Esophagus (tissue), 2 donors: ENCODE results near the gene ANGPTL2. TPM values are rescaled to one million over a fixed set of nuclear protein-coding genes. Genes with fewer than 3 reads are reported as not detected.

Experiments used
- H3K27ac ChIP-seq, 2 donors: one replicate each; pipeline ENCODE4 v1.5.1; 2013; ENCODE audit warnings: low read depth in 2 of 2, mild to moderate bottlenecking in 2 of 2, inconsistent platforms in 1 of 2, low read length in 1 of 2, moderate library complexity in 1 of 2
- H3K27me3 ChIP-seq, 2 donors: one replicate each; pipeline ENCODE4 v1.6.1; 2013; ENCODE audit warnings: low read length in 2 of 2, control low read depth in 1 of 2, mild to moderate bottlenecking in 1 of 2; ENCODE audit not compliant: insufficient read depth in 2 of 2, control insufficient read depth in 1 of 2
- H3K36me3 ChIP-seq, 2 donors: one replicate each; pipeline ENCODE4 v1.6.1; 2013; ENCODE audit warnings: low read length in 1 of 2; ENCODE audit not compliant: control insufficient read depth in 2 of 2, insufficient read depth in 2 of 2
- H3K4me1 ChIP-seq, 2 donors: one replicate each; pipeline ENCODE4 v1.6.1; 2013; ENCODE audit warnings: low read length in 1 of 2; ENCODE audit not compliant: control insufficient read depth in 2 of 2, insufficient read depth in 2 of 2
- H3K4me3 ChIP-seq, 2 donors: one replicate each; pipeline ENCODE4 v1.5.1; 2013; ENCODE audit warnings: low read length in 2 of 2, mild to moderate bottlenecking in 2 of 2, low read depth in 1 of 2, moderate library complexity in 1 of 2
- H3K9me3 ChIP-seq, 2 donors: one replicate each; pipeline ENCODE4 v1.6.1; 2013; ENCODE audit warnings: mild to moderate bottlenecking in 2 of 2, low read depth in 1 of 2, low read length in 1 of 2, moderate library complexity in 1 of 2; ENCODE audit not compliant: control insufficient read depth in 2 of 2, insufficient read depth in 1 of 2
- WGBS, 2 donors: extraction: QIAGEN DNeasy Blood & Tissue Kit; methylation state at CpG; one replicate each; pipeline ENCODE4 v1.1.7; 2013; 5-methylcytosine and 5-hydroxymethylcytosine counted together
- polyA plus RNA-seq, 2 donors: library from polyadenylated mRNA; stranded (reverse); fragments of 200-250 nt; gene quantifications; one replicate each; pipeline ENCODE4 v1.2.3, GENCODE V29; 2013
- donor health status: healthy with polysubstance abuse.
- donor health status: Bipolar disorder and iron deficiency.

Gene ANGPTL2
- polyA plus RNA-seq, 2 donors, result 1.9 to 5.8 TPM

DNA sequence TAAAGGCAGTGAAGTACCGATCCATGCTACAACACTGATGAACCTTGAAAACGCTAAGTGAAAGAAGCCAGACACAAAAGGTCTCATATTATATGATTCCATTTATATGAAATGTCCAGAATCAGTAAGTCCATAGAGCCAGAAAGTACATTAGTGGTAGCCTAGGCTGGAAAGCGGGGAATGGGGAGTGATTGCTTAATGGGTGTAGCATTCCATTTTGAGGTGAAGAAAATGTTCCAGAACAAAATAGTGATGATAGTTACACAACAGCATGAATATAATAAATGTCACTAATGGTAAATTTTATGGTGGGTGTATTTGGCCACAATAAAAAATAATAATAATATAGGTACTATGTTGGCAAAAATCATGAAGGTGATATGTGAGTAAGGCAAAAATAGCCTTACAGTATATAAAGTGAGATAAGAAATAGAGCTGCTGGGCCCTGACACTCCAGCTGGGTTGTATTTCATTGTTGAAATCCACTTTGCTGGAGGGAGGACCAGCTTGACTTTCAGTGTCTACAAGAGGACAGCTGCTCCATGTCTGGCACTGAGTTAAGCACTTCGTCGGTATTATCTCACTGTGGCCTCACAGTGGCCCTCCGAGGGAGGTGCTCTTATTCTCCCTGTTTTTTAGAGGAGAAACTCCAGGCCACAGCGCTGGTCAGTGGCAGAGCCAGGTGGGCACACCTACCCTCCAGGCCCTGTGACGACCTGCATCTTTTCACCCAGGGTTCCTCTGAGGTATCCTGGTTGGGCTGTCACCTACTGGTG is 22.4 kb upstream of the ANGPTL2 start:
- WGBS, 2 donors, result 86 to 87% methylated on average over 8 of the region's 8 CpGs
- Histone ChIP-seq H3K4me1 (peaks cover 3% of the 10 kb centered on the region in 2 donors), H3K36me3 (peaks cover 0 to 2% of the 10 kb centered on the region in 2 donors), H3K9me3 (no peaks in the 10 kb centered on the region), H3K4me3 (no peak overlapping the region), H3K27me3 (no peaks in the 10 kb centered on the region), H3K27ac (peak overlapping the region in 1 of 2 donors; percentile 14)

DNA sequence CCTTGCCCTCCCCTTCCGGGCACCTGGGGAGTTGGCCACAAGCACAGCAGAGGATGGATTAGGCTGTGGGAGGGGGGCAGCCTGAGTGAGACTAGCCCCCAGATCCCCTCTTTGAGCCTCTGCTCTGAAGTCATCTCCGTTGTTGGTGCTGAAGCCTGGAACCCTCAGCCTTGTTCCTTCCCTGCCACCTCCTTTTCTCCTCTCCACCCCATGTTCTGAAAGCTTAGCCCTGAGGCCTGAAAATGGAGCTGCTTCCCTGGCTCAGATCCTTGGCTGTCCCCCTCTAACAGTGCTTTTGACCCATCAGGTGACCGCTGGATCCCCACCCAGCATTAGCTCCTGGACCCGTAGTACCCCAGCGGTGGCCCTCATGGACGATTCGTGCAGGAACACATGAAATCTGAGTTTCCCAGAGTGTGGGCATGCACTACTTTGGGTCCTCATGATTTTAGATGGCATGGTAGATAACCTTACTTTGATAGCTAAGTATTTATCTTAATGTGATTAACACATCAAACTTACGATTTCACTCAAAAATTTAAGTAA is 21.6 kb upstream of the ANGPTL2 start:
- Histone ChIP-seq H3K27me3 (no peaks in the 10 kb centered on the region), H3K36me3 (peaks cover 0 to 2% of the 10 kb centered on the region in 2 donors), H3K9me3 (no peaks in the 10 kb centered on the region), H3K4me1 (peaks cover 3 to 8% of the 10 kb centered on the region in 2 donors), H3K4me3 (no peak overlapping the region), H3K27ac (no peak overlapping the region)
- 89 to 97% methylated on average over 8 of the region's 8 CpGs for WGBS, 2 donors

DNA sequence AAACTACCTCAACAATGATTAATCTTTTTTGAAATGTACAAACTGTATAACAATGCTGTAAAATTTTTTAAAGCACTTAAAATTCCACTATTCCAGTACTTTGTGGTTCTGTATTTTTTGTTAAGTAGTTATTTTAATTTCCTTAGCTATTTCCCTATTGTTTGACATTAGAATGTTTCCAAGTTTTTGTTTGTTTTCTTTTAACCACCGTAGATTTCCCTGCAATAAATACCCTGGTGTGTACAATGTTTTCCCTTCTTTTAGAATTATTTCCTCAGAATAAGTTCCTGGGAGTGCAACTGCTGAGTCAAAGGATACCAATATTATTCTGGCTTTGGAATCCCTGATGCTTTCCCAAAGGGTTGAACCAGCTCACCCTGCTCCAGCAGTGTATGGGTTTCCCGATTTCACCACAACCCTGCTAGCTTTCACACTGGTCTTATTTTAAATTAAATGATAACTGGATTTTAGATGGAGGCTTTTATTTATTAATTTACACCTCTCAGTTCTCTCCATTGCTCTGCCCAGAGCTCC is 20.6 kb upstream of the ANGPTL2 start:
- Histone ChIP-seq H3K27me3 (no peaks in the 10 kb centered on the region), H3K36me3 (peaks cover 0 to 2% of the 10 kb centered on the region in 2 donors), H3K27ac (no peak overlapping the region), H3K4me1 (peaks cover 3 to 9% of the 10 kb centered on the region in 2 donors), H3K4me3 (no peak overlapping the region), H3K9me3 (no peaks in the 10 kb centered on the region)
- 60 to 75% methylated on average over 2 of the region's 2 CpGs for WGBS, 2 donors

DNA sequence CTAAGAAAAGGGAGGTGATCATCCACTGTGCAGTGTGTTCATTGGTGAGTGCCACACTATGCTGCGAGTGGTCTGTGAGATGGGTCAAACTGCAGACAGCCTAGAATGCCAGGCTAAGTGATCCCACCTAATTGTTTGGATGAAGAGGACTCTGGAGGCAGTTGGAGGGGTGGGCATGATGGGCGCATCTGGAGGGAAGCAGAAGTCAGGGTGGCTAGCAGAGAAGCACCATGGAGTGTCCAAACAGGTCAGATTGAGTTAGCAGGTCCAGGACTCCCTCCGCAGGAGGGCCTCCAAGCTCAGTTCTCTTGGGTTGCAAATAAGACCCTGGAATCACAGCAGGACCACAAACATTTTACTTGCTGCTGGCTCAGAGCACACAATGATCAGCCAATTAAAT is 19.9 kb upstream of the ANGPTL2 start:
- Histone ChIP-seq H3K27me3 (no peaks in the 10 kb centered on the region), H3K27ac (no peak overlapping the region), H3K9me3 (no peaks in the 10 kb centered on the region), H3K36me3 (peaks cover 0 to 2% of the 10 kb centered on the region in 2 donors), H3K4me1 (peaks cover 3 to 9% of the 10 kb centered on the region in 2 donors), H3K4me3 (no peak overlapping the region)
- WGBS, 2 donors, result 95 to 96% methylated on average over 3 of the region's 3 CpGs

DNA sequence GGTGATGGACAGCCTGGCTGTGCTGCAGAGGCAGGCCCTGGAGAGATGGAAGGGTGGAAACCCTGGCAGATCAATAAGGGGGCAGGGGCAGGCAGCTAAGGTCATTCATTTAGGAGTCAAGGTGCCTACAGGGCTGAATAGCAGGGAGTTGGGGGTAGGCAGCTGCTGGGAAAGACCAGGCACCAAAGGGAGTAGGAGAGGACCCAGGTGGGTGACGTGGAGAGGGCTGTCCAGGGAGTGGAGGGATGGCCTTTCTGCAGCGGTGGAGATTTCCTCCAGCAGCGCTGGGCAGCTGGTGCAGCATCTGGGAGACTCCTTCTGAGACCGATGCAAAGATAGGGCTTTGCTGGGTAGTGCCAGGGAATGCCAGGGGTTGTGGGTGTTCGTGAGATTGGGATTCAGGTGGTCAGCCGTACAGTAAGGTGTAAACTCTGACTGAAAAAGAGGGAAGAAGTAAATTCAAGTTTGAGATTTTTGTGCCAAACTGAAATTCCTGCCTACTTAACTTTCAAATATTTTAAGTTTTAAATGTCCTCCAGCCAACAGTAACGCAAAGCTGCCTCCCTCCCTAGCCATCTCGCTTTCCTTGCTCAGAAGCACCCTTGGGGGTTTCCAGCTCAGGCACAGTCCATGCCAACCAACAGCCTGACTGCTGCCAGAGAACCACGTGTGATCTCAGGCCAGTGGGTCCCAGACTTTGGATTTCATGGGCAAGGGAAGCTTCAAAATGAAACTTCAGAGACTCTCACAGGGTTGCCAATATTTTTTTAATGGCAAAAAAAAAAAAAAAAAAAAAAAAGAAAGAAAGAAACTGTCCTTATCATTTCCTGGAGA is 18.6 kb upstream of the ANGPTL2 start:
- 59 to 67% methylated on average over 9 of the region's 9 CpGs for WGBS, 2 donors
- H3K9me3 ChIP-seq, result no peaks in the 10 kb centered on the region
- H3K27ac ChIP-seq, result no peak overlapping the region
- no peaks in the 10 kb centered on the region for H3K27me3 ChIP-seq
- peaks cover 0 to under 1% of the 10 kb centered on the region in 2 donors for H3K36me3 ChIP-seq
- no peak overlapping the region for H3K4me3 ChIP-seq
- peaks cover 3 to 9% of the 10 kb centered on the region in 2 donors for H3K4me1 ChIP-seq

DNA sequence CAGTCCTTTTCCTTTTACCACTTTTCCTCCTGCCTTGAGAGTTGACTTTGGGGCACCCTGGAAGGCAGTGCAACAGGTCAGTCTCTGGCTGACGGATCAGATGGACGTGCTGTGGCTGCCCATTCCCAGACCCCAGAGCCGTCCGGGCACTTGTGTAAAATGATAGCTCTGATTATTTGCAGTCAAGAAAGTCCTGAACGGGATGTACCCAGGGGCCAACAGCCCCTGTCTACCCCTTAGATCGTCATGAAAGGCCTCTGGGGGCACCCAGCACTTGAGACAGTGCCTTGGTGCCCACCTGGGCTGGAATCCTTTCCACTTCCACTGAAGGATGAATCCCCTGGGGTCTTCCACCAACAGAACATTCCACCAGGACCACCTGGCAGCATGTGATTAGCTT is 17.7 kb upstream of the ANGPTL2 start:
- Histone ChIP-seq H3K4me1 (peaks cover 3 to 9% of the 10 kb centered on the region in 2 donors), H3K36me3 (no peaks in the 10 kb centered on the region), H3K9me3 (no peaks in the 10 kb centered on the region), H3K4me3 (no peak overlapping the region), H3K27ac (no peak overlapping the region), H3K27me3 (no peaks in the 10 kb centered on the region)
- 95 to 97% methylated on average over 6 of the region's 6 CpGs for WGBS, 2 donors

DNA sequence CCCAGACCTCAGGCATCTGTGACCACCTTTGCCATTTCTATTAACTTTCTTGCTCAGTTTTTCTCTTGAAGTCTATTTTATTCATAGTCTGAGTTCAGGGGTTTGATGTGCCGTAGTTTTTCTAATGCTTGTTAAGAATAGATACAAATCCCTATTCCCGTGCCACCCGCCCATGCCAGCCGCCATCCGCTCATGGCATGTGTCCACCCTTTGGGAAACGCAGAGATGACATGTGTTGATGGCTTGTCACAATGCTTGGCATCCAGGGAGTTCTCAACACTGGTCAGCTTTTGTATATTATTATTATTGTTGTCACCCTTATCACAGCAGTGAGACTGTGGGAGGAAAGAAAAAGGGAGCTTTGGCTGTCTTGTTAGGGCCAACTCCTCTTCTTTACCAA is 17.3 kb upstream of the ANGPTL2 start:
- H3K9me3 ChIP-seq, result no peaks in the 10 kb centered on the region
- no peak overlapping the region for H3K4me3 ChIP-seq
- H3K27me3 ChIP-seq, result no peaks in the 10 kb centered on the region
- H3K27ac ChIP-seq, result no peak overlapping the region
- 93% methylated on average over 6 of the region's 6 CpGs for WGBS, 2 donors
- no peaks in the 10 kb centered on the region for H3K36me3 ChIP-seq
- peaks cover 3 to 9% of the 10 kb centered on the region in 2 donors for H3K4me1 ChIP-seq

DNA sequence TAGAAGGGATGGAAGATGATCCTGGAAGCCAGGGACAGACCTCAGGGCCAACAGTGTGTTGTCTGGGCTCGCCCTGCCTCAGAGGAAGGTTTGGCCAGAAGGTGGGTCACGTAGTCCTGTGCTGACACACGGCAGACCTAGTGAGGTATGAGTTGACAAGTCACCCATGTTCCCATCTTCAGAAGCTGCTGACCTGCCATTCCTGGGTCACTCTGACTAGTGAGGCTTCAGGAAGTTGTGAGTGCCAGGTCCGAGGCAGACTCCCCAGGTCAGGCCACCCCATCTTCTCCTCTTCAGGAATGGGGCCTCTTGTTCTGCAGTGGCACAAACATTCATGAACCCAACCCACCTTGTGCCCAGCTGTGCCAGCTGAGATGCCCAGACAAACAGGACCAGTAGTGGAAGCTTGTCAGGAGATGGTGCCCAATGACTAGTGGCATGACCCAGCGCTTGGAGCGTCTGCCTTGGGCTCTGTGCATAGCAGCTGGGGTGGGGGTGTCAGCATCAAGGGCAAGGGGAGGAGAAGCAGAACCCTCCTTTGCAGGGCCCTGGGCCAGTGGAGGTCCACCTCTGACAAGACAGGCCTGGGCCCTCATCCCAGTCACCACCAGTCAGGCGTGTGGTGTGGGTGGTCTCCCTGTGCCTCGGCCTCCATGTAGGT is 16.8 kb upstream of the ANGPTL2 start:
- peaks cover 3 to 9% of the 10 kb centered on the region in 2 donors for H3K4me1 ChIP-seq
- 82 to 83% methylated on average over 8 of the region's 8 CpGs for WGBS, 2 donors
- H3K27ac ChIP-seq, result no peak overlapping the region
- no peaks in the 10 kb centered on the region for H3K9me3 ChIP-seq
- no peaks in the 10 kb centered on the region for H3K27me3 ChIP-seq
- no peaks in the 10 kb centered on the region for H3K36me3 ChIP-seq
- no peak overlapping the region for H3K4me3 ChIP-seq

DNA sequence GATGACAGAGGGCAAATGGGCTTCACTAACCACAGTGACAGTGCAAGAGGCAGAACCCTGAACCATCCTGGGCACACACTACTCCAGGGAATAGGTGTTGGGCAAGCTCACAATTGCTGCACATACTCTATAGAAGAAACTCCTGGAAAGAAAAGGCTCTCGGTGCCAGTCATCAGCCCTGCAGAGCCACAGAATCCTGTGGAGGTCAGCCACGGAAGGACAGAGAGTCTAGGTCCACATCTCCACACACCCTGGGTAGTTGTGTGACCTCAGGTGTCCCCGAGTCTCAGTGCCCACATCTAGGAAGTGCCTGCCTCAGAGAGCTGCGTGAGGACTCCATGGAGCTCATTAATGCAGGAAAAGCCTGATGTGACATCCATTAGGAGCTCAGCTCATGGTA is 16.0 kb upstream of the ANGPTL2 start:
- Histone ChIP-seq H3K4me3 (no peak overlapping the region), H3K36me3 (no peaks in the 10 kb centered on the region), H3K4me1 (peaks cover 8 to 9% of the 10 kb centered on the region in 2 donors), H3K27ac (no peak overlapping the region), H3K27me3 (no peaks in the 10 kb centered on the region), H3K9me3 (no peaks in the 10 kb centered on the region)
- 88 to 93% methylated on average over 4 of the region's 4 CpGs for WGBS, 2 donors
